ENCODE measurements around the gene YEATS2. TPM values are rescaled to one million over a fixed set of nuclear protein-coding genes. Genes with fewer than 3 reads are reported as not detected.
"Not testable (repeated sequence)": the region's sequence is repeated elsewhere in the genome, so short reads cannot be mapped to it uniquely, and the experiment has no call there.

The YEATS2 gene
- total and polyA plus RNA-seq, 2 donors (not counting 3 experiments of a cell fraction or from before 2014, with no cell fraction given): 30.2 to 59.9 TPM

DNA sequence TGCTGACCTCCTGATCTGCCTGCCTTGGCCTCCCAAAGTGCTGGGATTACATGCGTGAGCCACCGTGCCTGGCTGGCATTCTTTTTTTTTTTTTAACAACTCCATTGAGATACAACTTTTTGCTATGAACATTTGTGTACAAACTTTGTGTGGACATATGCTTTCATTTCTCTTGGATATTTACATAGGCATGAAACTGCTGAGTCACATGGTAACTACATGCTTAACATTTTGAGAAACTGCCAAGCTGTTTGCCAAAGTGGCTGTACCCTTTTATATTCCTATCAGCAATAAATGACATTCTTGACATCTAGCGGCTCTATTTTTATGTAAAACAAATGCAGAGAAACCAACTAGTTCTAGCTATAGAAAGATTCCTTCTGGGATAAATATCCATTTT lies 8.7 kb upstream of the YEATS2 start:
- POLR2A ChIA-PET: no interaction called here
- CTCF ChIA-PET: no interaction called here

DNA sequence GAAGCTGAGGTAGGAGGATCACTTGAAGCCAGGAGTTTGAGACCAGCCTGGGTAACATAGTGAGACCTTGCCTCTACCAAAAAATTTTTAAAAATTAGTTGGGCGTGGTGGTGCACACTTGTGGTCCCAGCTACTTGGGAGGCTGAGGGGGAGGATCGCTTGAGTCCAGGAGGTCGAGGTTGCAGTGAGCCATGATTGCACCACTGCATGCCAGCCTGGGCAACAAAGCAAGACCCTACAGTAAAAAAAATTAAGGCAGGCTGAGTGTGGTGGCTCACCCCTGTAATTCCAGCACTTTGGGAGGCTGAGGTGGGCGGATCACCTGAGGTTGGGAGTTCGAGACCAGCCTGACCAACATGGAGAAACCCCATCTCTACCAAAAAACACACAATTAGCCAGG lies 8.0 kb upstream of the YEATS2 start:
- H3K4me1 ChIP-seq (ENCODE audit: control insufficient read depth, extremely low read depth, insufficient read depth, low read length); H3K9me3 ChIP-seq (replicated peaks; ENCODE audit: control insufficient read depth, insufficient read depth, low read length); H3K9me1 ChIP-seq (replicated peaks; ENCODE audit: control insufficient read depth, extremely low read depth, insufficient read depth, low read length); H3K79me2 ChIP-seq (ENCODE audit: control insufficient read depth, insufficient read depth, low read length); intact Hi-C loops (cut with micrococcal nuclease); H3K36me3 ChIP-seq (ENCODE audit: control insufficient read depth in 2 of 2, extremely low read depth in 1 of 2, insufficient read depth in 2 of 2, low read length in 2 of 2); H3K4me3 ChIP-seq (replicated peaks in 1 of 3; ENCODE audit: insufficient read depth in 1 of 3, low read depth in 1 of 3, low read length in 3 of 3); DNase-seq (ENCODE audit: low read depth, low spot score); dilution Hi-C loops (cut with MboI; ENCODE audit: extremely low pct_ligation_motif_present, low sequenced_read_pairs); H3K27me3 ChIP-seq (ENCODE audit: control insufficient read depth in 2 of 2, insufficient read depth in 2 of 2, low read length in 2 of 2); BruUV-seq (replicated peaks); H3K9ac ChIP-seq (replicated peaks; ENCODE audit: extremely low read depth, insufficient read depth, low read length); H2AFZ ChIP-seq (ENCODE audit: low read depth, low read length); FAIRE-seq; H3K4me2 ChIP-seq (ENCODE audit: insufficient read depth, low read length); CTCF ChIA-PET; H3K27ac ChIP-seq (ENCODE audit: insufficient read depth, low read depth, low read length); H4K20me1 ChIP-seq (replicated peaks; ENCODE audit: control insufficient read depth, extremely low read depth, insufficient read depth, low read length); POLR2A ChIA-PET: not testable (repeated sequence)

More for the DNA sequence above, 8.7 kb upstream of the YEATS2 start:
- dilution Hi-C loops (cut with MboI; ENCODE audit: extremely low pct_ligation_motif_present, low sequenced_read_pairs): no loop called here
- H3K79me2 ChIP-seq (ENCODE audit: control insufficient read depth, insufficient read depth, low read length): no peaks in the 10 kb centered on the region
- no peaks in the 10 kb centered on the region for H3K36me3 ChIP-seq (ENCODE audit: control insufficient read depth in 2 of 2, extremely low read depth in 1 of 2, insufficient read depth in 2 of 2, low read length in 2 of 2)
- H3K9ac ChIP-seq (replicated peaks; ENCODE audit: extremely low read depth, insufficient read depth, low read length): no peak overlapping the region
- no peak overlapping the region for H3K27ac ChIP-seq (ENCODE audit: insufficient read depth, low read depth, low read length)
- DNase-seq (ENCODE audit: low read depth, low spot score) (no peak), FAIRE-seq (no peak)
- no peak overlapping the region for H3K4me2 ChIP-seq (ENCODE audit: insufficient read depth, low read length)
- no peak overlapping the region for H3K4me3 ChIP-seq (replicated peaks in 1 of 3; ENCODE audit: insufficient read depth in 1 of 3, low read depth in 1 of 3, low read length in 3 of 3)
- H2AFZ ChIP-seq (ENCODE audit: low read depth, low read length): no peak overlapping the region
- no peaks in the 10 kb centered on the region for H3K9me3 ChIP-seq (replicated peaks; ENCODE audit: control insufficient read depth, insufficient read depth, low read length)
- H4K20me1 ChIP-seq (replicated peaks; ENCODE audit: control insufficient read depth, extremely low read depth, insufficient read depth, low read length): no peaks in the 10 kb centered on the region
- TF ChIP-seq JUN (IDR thresholded peaks at IDR 0.05; ENCODE audit: borderline replicate concordance, insufficient read depth, insufficient read length, low read depth) (no peak), CTCF (IDR thresholded peaks at IDR 0.05; ENCODE audit: extremely low read depth in 1 of 2, insufficient read depth in 1 of 2, low read depth in 1 of 2, low read length in 2 of 2) (no peak), GATA2 (IDR thresholded peaks at IDR 0.05; ENCODE audit: insufficient read depth, insufficient read length, low read depth, low read length) (no peak), POLR2AphosphoS5 (IDR thresholded peaks at IDR 0.05; ENCODE audit: insufficient read depth, low read depth, low read length) (no peak), MYC (IDR thresholded peaks at IDR 0.05; ENCODE audit: low read depth, low read length) (no peak), FOS (IDR thresholded peaks at IDR 0.05; ENCODE audit: borderline replicate concordance, insufficient read depth, low read length) (no peak), POLR2A (IDR thresholded peaks at IDR 0.05; ENCODE audit: low read depth, low read length) (no peak), EZH2 (IDR thresholded peaks at IDR 0.05; ENCODE audit: borderline replicate concordance, low read depth, low read length, severe bottlenecking) (no peak)
- TF ChIP-seq, protein P1, sequence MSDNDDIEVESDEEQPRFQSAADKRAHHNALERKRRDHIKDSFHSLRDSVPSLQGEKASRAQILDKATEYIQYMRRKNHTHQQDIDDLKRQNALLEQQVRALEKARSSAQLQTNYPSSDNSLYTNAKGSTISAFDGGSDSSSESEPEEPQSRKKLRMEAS (IDR thresholded peaks at IDR 0.05; ENCODE audit: insufficient read depth, insufficient read length): no peak
- no peaks in the 10 kb centered on the region for H3K9me1 ChIP-seq (replicated peaks; ENCODE audit: control insufficient read depth, extremely low read depth, insufficient read depth, low read length)
- H3K27me3 ChIP-seq (ENCODE audit: control insufficient read depth in 2 of 2, insufficient read depth in 2 of 2, low read length in 2 of 2): no peaks in the 10 kb centered on the region
- no TSS peak for BruUV-seq (replicated peaks)
- no peaks in the 10 kb centered on the region for H3K4me1 ChIP-seq (ENCODE audit: control insufficient read depth, extremely low read depth, insufficient read depth, low read length)
- intact Hi-C loops (cut with micrococcal nuclease): no loop called here
